GM12878 (cell line): ENCODE measurements around the gene DDX39B. TPM values are rescaled to one million over a fixed set of nuclear protein-coding genes. Genes with fewer than 3 reads are reported as not detected.
"Not testable (repeated sequence)": the region's sequence is repeated elsewhere in the genome, so short reads cannot be mapped to it uniquely, and the experiment has no call there.

Experiments used
- ATAC-seq: fragments of 200-7000 bp; cut with Tn5 transposase; 3 replicates; pipeline ENCODE4 v1.9.1; 2020; ENCODE audit warnings: mild to moderate bottlenecking, moderate library complexity
- BruUV-seq: library from RNA; stranded (reverse); fragments of 400-500 nt; replicated peaks from 2 replicates; lab custom pipeline; 2021; lab: Mats Ljungman, UMichigan
- CTCF ChIA-PET: fragments of 300-600 bp; sonication (Branson Sonifier 250); formaldehyde crosslinking; extraction: SDS; loops from one replicate; lab custom pipeline; 2021; ENCODE audit warnings: inconsistent platforms; lab: Yijun Ruan, JAX
- POLR2A ChIA-PET: fragments of 350-600 bp; formaldehyde crosslinking; extraction: SDS; loops from one replicate; lab custom pipeline; 2021; ENCODE audit warnings: inconsistent platforms; lab: Charles Lee
- RAD21 ChIA-PET: fragments of 300-600 bp; sonication (Branson Sonifier 250); formaldehyde crosslinking; loops from one replicate; lab custom pipeline; 2023; ENCODE audit warnings: antibody characterized with exemption; ENCODE audit not compliant: unreplicated experiment; lab: Charles Lee
- SMC1A ChIA-PET: fragments of 300-600 bp; sonication (Branson Sonifier 250); formaldehyde crosslinking; loops from one replicate; lab custom pipeline; 2023; ENCODE audit not compliant: unreplicated experiment, uncharacterized antibody; lab: Charles Lee
- DNase-seq: peaks from one replicate; pipeline ENCODE4 v3.0.0-alpha.2; 2011; ENCODE audit warnings: low read depth, low spot score
- FAIRE-seq: peaks from 3 replicates; lab custom pipeline; 2011; peaks lifted over from hg19 to GRCh38; lab: Jason Lieb, UNC
- H2AFZ ChIP-seq: 2 replicates; pipeline ENCODE4 v1.6.0; 2011; ENCODE audit warnings: low read depth, low read length, control low read depth; ENCODE audit not compliant: control insufficient read depth
- H3K27ac ChIP-seq: 2 replicates; pipeline ENCODE4 v1.5.1; 2011; ENCODE audit warnings: control low read depth; ENCODE audit not compliant: control insufficient read depth, insufficient read depth
- H3K27me3 ChIP-seq, 2 experiments: replicated peaks in 1 of 2; 2 replicates each; pipeline versions ENCODE4 v1.6.0 to v1.6.1; 2011; ENCODE audit warnings: low read length in 1 of 2; ENCODE audit not compliant: control insufficient read depth in 2 of 2, insufficient read depth in 2 of 2
- H3K36me3 ChIP-seq, 2 experiments: 2 replicates each; pipeline ENCODE4 v1.5.1; 2011; ENCODE audit warnings: low read length in 1 of 2; ENCODE audit not compliant: control insufficient read depth in 2 of 2, insufficient read depth in 2 of 2
- H3K4me1 ChIP-seq: 2 replicates; pipeline ENCODE4 v1.6.1; 2011; ENCODE audit warnings: mild to moderate bottlenecking, low read length, moderate library complexity, mixed read lengths; ENCODE audit not compliant: control insufficient read depth, insufficient read depth
- H3K4me2 ChIP-seq: 2 replicates; pipeline ENCODE4 v1.6.0; 2011; ENCODE audit warnings: control low read depth; ENCODE audit not compliant: control insufficient read depth, insufficient read depth
- H3K4me3 ChIP-seq: fragments of 200-600 bp; sonication (generic); 2 replicates; pipeline ENCODE4 v1.5.1; 2016
- H3K79me2 ChIP-seq: 2 replicates; pipeline ENCODE4 v1.6.0; 2011; ENCODE audit warnings: low read length; ENCODE audit not compliant: control insufficient read depth, insufficient read depth
- H3K9ac ChIP-seq: 2 replicates; pipeline ENCODE4 v1.8.0; 2011; ENCODE audit warnings: low read length, control low read depth, mixed read lengths; ENCODE audit not compliant: control insufficient read depth, insufficient read depth
- H3K9me3 ChIP-seq: replicated peaks from 3 replicates; pipeline ENCODE4 v1.5.1; 2011; ENCODE audit warnings: mild to moderate bottlenecking, low read length; ENCODE audit not compliant: control insufficient read depth, insufficient read depth
- H4K20me1 ChIP-seq: 2 replicates; pipeline ENCODE4 v1.6.0; 2011; ENCODE audit not compliant: control insufficient read depth, insufficient read depth
- CTCF ChIP-seq, 3 experiments: IDR thresholded peaks in 2 of 3; conservative IDR thresholded peaks in 1 of 3; 2 replicates each; pipeline ENCODE4 v1.5.1; 2011; ENCODE audit warnings: low read depth in 3 of 3, low read length in 3 of 3, mild to moderate bottlenecking in 3 of 3, control low read depth in 2 of 3, moderate library complexity in 2 of 3, inconsistent platforms in 1 of 3, mixed read lengths in 1 of 3; ENCODE audit not compliant: control insufficient read depth in 2 of 3, insufficient read depth in 1 of 3; ENCODE audit errors: extremely low read depth in 1 of 3
- EED ChIP-seq: sonication (generic); IDR thresholded peaks from 2 replicates; pipeline ENCODE4 v1.6.1; 2016; ENCODE audit warnings: antibody characterized with exemption, low read depth
- ETV6 ChIP-seq, 2 experiments: fragments of 450-650 bp in 1 of 2; IDR thresholded peaks in 1 of 2; conservative IDR thresholded peaks in 1 of 2; 2 replicates each; pipeline ENCODE4 v1.6.1; 2014; ENCODE audit warnings: antibody characterized with exemption in 1 of 2, borderline replicate concordance in 1 of 2, low read depth in 1 of 2, mild to moderate bottlenecking in 1 of 2, moderate library complexity in 1 of 2
- FOXK2 ChIP-seq: fragments of 450-650 bp; IDR thresholded peaks from 2 replicates; pipeline ENCODE4 v1.6.1; 2017; ENCODE audit warnings: mild to moderate bottlenecking, moderate library complexity
- FOXM1 ChIP-seq: IDR thresholded peaks from 2 replicates; pipeline ENCODE4 v1.6.1; 2012; ENCODE audit warnings: low read depth, mild to moderate bottlenecking, inconsistent platforms, low read length, moderate library complexity
- IKZF2 ChIP-seq, 2 experiments: fragments of 450-650 bp; IDR thresholded peaks; 2 replicates each; pipeline ENCODE4 v1.6.1; 2017; ENCODE audit warnings: mild to moderate bottlenecking in 2 of 2, moderate library complexity in 2 of 2
- MLLT1 ChIP-seq: fragments of 450-650 bp; IDR thresholded peaks from 2 replicates; pipeline ENCODE4 v1.6.1; 2016; ENCODE audit warnings: mild to moderate bottlenecking
- NBN ChIP-seq: fragments of 450-650 bp; IDR thresholded peaks from 2 replicates; pipeline ENCODE4 v1.6.1; 2016
- POU2F2 ChIP-seq: IDR thresholded peaks from 3 replicates; pipeline ENCODE4 v1.6.1; 2011; ENCODE audit warnings: low read depth, mild to moderate bottlenecking, low read length, borderline replicate concordance
- RELB ChIP-seq: fragments of 450-650 bp; IDR thresholded peaks from 2 replicates; pipeline ENCODE4 v1.6.1; 2017; ENCODE audit warnings: low read depth, mild to moderate bottlenecking, moderate library complexity
- SKIL ChIP-seq: fragments of 450-650 bp; IDR thresholded peaks from 2 replicates; pipeline ENCODE4 v1.6.1; 2017; ENCODE audit warnings: mild to moderate bottlenecking, low read depth, inconsistent platforms; ENCODE audit not compliant: poor library complexity, severe bottlenecking
- SMC3 ChIP-seq: IDR thresholded peaks from 2 replicates; pipeline ENCODE4 v1.6.1; 2011; ENCODE audit warnings: low read length, improper control_type of control experiment, borderline replicate concordance
- SPI1 ChIP-seq: IDR thresholded peaks from 2 replicates; pipeline ENCODE4 v1.6.1; 2011; ENCODE audit warnings: low read depth, mild to moderate bottlenecking, low read length, moderate library complexity, borderline replicate concordance; ENCODE audit not compliant: insufficient read depth
- YY1 ChIP-seq: IDR thresholded peaks from 2 replicates; pipeline ENCODE4 v1.6.1; 2011; ENCODE audit warnings: low read depth, mild to moderate bottlenecking, low read length
- WGBS: methylation state at CpG from one replicate; pipeline ENCODE4 v1.1.6; 2016; ENCODE audit warnings: low lambda C conversion rate; ENCODE audit not compliant: insufficient replicate concordance, insufficient coverage; ENCODE audit errors: missing lambda C conversion rate; 5-methylcytosine and 5-hydroxymethylcytosine counted together
- in situ Hi-C: fragments of 300-500 bp; cut with MboI; formaldehyde crosslinking; loops from 9 replicates; pipeline ENCODE4 v1.14.3; 2018; ENCODE audit warnings: mixed read lengths
- intact Hi-C: fragments of 100-400 bp; cut with micrococcal nuclease; formaldehyde crosslinking; loops from one replicate; pipeline ENCODE4 v1.14.2; 2022; ENCODE audit not compliant: unreplicated experiment
- polyA plus RNA-seq, 11 experiments: library from polyadenylated mRNA; depleted of rRNA in 4 of 11; unstranded in 6 of 11; stranded (reverse) in 5 of 11; fragments of >200 nt; fragmentation: Nextera tagmentation in 4 of 11; fragmentation: Illumina TruSeq in 1 of 11; extraction: Ambion mirVana in 4 of 11; extraction: Trizol in 1 of 11; gene quantifications; 1 replicate in 1 of 11; 2 replicates in 10 of 11; pipeline versions ENCODE4 v1.2.1 to v1.2.3, GENCODE V29; 2011 to 2016; ENCODE audit warnings: inconsistent platforms in 2 of 11, missing spikeins in 2 of 11, low read depth in 1 of 11
- total RNA-seq, 4 experiments: library from RNA; depleted of rRNA in 3 of 4; stranded (reverse); fragments of >200 nt in 3 of 4; fragmentation: Illumina TruSeq in 1 of 4; extraction: Trizol in 1 of 4; gene quantifications; 2 replicates each; pipeline versions ENCODE4 v1.2.1 to v1.2.3, GENCODE V29; 2013 to 2021

DDX39B gene
- total and polyA plus RNA-seq, 10 of the 15 experiments (the other 5 are each of a cell fraction or from before 2014, with no cell fraction given) = 271 to 661 (median 330) TPM

- CTCF ChIA-PET = interaction anchor here (0.6 to 34.8 kb wide), 25 partner anchors 9 to 371 kb away, joined by 3 to 2098 read pairs (median 6); partner anchors contain the start of genes AIF1, DDX39B, LST1 and LTA
- H2AFZ ChIP-seq, H3K4me2 ChIP-seq, H3K4me3 ChIP-seq, H3K36me3 ChIP-seq, DNase-seq, H4K20me1 ChIP-seq, H3K9me3 ChIP-seq, BruUV-seq, H3K27ac ChIP-seq, H3K27me3 ChIP-seq, H3K9ac ChIP-seq: not testable (repeated sequence)
- FAIRE-seq (peak; percentile 41), ATAC-seq (peak; percentile 57)
- POLR2A ChIA-PET = interaction anchor here (0.6 to 8.5 kb wide), 13 partner anchors 9 to 271 kb away, joined by 4 to 164 read pairs (median 9); partner anchors contain the start of genes BAG6, C6orf47, DDX39B and LST1
- RAD21 ChIA-PET = interaction anchor here (0.7 to 16.9 kb wide), 23 partner anchors 8 to 281 kb away, joined by 3 to 668 read pairs (median 6); partner anchors contain the start of genes C6orf47, CLIC1, DDX39B and HSPA1B
- in situ Hi-C loops = loop anchor here (25.0 kb wide), 2 partner anchors 1061 to 1411 kb away; partner anchors contain the start of genes BRD2 and HLA-DMA
- intact Hi-C loops = loop anchor here (1.0 to 2.0 kb wide), 2 partner anchors 29 to 47 kb away; no protein-coding TSS in a partner anchor
- SMC1A ChIA-PET = interaction anchor here (0.7 to 34.7 kb wide), 15 partner anchors 9 to 279 kb away, joined by 3 to 1989 read pairs (median 6); partner anchors contain the start of genes AIF1, DDX39B, GPANK1 and LST1
- WGBS = 1% methylated on average over 5 of the region's 5 CpGs
- Histone ChIP-seq H3K79me2 (peaks cover 18% of the 10 kb centered on the region), H3K4me1 (peaks cover 33% of the 10 kb centered on the region)
- TF ChIP-seq NBN (peak; percentile 50; the same call in 1 of the 2 replicates), FOXM1 (peak; percentile 59; the same call in 1 of the 2 replicates), FOXK2 (peak; percentile 43), SPI1 (peak; percentile 17; the same call in 1 of the 2 replicates), YY1 (peak; percentile 70), CTCF (IDR thresholded peaks at IDR 0.05 in 2 of 3, conservative IDR thresholded peaks at IDR 0.05 in 1 of 3; ENCODE audit: control insufficient read depth in 2 of 3, extremely low read depth in 1 of 3, insufficient read depth in 1 of 3, low read depth in 3 of 3, low read length in 3 of 3) (peak; percentile 67 to 84 (median 71); a peak in 5 of 6 replicates), SMC3 (peak; percentile 95), EED (peak; percentile 69), RELB (peak; percentile 53), POU2F2 (peak; percentile 18; the same call in 1 of the 3 replicates), IKZF2 (IDR thresholded peaks at IDR 0.05) (peak; percentile 70 to 79), ETV6 (conservative IDR thresholded peaks at IDR 0.05 in 1 of 2, IDR thresholded peaks at IDR 0.05 in 1 of 2; ENCODE audit: borderline replicate concordance in 1 of 2, low read depth in 1 of 2) (peak in 1 of 2 experiments; percentile 50; a peak in 1 of 4 replicates), SKIL (peak; percentile 37), MLLT1 (peak; percentile 60)
These were observed 9.6 kb upstream of the DDX39B start for GRCh38 chr6:31551371-31551770.
